ENCODE data around the gene TTC21A. TPM values are rescaled to one million over a fixed set of nuclear protein-coding genes. Genes with fewer than 3 reads are reported as not detected.
A peak's percentile ranks its signal among the peaks of the same experiment; 100 is the strongest.

TTC21A gene
- total RNA-seq, 1 donor from 2014 or later, result 2.8 TPM

DNA sequence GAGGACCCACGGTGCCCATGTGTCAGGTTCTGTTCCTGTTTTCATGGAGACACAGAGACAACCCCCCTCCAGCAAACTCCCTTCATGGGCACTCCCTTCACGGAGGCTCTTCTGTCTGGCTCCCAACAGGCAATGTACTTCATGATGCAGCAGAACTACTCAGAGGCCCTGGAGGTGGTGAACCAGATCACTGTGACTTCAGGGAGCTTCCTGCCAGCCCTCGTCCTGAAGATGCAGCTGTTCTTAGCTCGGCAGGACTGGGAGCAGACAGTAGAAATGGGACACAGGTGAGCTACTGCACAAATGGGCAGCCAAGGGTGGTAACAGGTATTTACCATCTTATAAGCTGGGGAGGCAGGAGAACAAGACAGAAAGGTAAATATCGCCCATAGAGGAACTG lies 7.0 kb downstream of the TTC21A start:
- DNase-seq, result no peak

- no peak for DNase-seq
Observed at GRCh38 chr3:39115870-39116269, 8.4 kb downstream of the TTC21A start.

DNA sequence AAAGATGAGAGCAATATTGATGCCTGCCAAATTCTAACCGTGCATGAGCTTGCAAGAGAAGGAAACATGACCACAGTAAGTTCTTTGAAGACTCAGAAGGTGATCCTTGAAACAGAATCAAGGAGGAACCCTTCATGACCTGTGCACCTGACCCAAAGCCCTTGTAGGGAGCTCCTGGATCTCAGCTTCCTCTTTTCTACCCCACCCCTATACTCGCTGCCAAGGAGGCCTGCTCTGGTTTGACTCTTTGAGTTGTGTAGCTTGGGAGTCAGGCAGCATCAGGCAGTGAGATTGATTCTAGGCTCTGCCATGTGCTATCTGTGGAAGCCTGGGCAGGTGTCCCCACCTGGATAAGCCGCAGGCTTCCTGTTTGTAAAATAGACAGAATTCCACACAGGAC lies 10.6 kb downstream of the TTC21A start:
- DNase-seq, result no peak

DNA sequence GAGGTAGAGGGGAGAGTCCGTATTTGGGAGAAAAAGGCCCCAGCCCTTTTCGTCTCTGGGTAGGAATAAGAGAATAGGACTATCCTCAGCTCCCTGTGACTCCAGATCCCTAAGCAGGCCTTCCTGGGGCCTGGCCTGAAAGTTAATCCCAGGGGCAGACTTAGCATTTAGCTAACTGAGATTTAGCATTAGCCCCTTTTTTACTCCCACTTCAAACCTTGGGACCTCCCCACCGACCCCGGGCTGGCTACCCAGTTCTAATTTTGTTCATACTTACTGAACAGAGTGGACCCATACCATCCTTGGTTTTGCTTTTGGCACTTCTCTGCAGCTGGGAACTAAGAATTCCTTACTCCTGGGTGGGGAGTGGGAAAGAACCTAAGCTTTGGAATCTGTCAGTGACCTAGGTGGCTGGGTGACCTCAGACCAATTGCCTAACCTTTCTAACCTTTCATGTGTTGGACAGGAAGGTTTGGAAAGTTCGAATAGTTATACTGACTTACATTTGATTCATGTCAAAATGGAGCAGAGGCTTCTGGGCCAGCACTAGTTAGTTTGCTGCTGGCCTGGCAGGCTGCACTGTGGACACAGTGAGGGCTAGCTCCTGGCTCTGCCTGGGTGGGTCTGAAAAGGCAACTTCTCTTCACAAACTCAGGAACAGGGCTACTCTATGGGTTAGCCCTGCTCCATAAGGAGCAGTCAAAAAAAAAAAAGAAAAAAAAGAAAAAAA lies 11.6 kb downstream of the TTC21A start:
- DNase-seq, result no peak

- DNase-seq, result no peak
Observed at GRCh38 chr3:39121621-39122020, 14.1 kb downstream of the TTC21A start.

DNA sequence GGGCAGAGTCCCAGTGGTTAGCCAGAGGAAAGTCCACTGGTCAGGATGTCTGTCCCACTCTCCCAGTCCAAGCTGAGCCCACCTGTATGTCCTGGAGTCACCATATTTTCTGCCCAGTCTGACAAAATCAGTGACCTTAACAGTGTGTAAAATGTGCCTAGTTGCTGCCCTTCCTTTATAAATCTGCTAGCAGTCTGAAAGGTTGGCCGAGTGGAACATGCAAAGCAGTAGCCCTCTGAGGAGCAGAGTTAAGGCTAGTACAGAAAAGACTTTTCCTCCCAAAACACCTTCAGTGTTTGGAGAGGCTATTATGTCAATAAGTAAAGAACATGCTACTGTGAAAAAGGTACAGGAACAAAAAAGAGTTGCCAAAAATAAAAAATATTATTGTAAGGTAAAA lies 15.3 kb downstream of the TTC21A start:
- DNase-seq, result no peak

- peak; percentile 20 for DNase-seq
Observed at GRCh38 chr3:39124876-39125840, 17.7 kb downstream of the TTC21A start.

GRCh38 chr3:39125841-39126500 lies 18.5 kb downstream of the TTC21A start:
- DNase-seq, result peak; percentile 16

GRCh38 chr3:39126532-39127071 lies 19.1 kb downstream of the TTC21A start:
- DNase-seq, result peak; percentile 75

DNA sequence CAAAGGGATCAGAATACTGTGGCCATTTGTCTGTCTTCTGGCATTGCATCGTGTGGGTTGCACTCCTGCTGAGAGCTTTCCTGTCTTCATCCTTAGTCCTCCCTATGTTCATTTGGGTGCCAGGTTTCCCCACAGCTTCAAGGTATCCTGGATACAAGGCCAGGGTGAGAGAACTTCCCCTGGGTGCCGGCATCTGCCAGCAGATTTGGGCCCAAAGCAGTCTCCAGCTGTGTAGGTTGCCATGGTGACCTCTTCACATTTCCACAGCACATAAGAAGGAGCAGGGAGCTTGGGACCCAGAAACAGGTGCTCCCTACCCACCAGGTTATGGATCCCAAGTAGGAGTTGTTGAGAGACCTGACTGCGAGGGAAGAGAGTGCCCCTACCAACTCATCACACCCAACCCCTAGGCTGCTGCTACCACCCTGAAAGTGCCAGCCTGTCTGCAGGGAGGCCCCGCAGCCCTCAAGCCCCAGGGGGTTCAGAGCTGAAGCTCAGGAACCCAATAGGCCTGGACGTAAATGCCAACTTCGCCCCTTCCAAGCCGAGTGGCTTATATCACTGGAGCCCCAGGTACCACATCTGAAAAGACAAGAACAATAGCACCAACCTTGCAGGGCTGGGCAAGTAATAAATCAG lies 19.9 kb downstream of the TTC21A start:
- no peak for DNase-seq

DNA sequence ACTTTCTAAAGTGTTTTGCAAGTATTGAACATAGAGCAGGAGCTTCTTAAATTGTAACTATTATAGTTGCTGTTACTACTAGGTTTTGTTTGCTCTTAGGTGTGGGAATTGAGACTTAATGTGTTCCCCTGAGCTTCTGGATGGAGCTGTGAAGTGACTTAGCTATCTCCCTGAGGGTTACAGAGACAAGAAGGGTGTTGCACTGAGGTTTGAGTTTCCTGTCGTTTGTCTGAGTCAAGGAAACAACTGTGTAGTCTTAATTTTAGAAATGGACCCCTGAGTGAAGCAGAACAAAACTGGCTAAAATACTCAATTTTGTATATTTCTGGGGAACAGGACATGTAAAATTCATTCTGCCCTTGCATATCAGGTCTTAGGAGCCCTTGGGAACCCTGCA lies 20.4 kb downstream of the TTC21A start:
- DNase-seq, result no peak

DNA sequence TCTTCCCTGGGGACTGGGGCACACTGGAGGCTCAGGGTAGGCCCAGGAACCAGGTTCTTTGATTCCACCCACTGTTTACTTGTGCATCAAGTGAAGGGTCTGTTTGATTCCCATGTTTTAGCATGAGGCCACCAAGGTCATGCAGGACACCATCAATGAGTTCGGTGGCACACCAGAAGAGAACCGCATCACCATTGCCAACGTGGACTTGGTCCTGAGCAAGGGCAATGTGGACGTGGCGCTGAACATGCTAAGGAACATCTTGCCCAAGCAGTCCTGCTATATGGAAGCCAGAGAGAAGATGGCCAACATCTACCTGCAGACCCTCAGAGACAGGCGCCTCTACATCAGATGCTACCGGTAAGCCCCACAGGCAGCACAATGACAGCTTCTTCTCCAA lies 21.5 kb downstream of the TTC21A start:
- no peak for DNase-seq

- no peak for DNase-seq
Observed at GRCh38 chr3:39130026-39130425, 22.5 kb downstream of the TTC21A start.

DNA sequence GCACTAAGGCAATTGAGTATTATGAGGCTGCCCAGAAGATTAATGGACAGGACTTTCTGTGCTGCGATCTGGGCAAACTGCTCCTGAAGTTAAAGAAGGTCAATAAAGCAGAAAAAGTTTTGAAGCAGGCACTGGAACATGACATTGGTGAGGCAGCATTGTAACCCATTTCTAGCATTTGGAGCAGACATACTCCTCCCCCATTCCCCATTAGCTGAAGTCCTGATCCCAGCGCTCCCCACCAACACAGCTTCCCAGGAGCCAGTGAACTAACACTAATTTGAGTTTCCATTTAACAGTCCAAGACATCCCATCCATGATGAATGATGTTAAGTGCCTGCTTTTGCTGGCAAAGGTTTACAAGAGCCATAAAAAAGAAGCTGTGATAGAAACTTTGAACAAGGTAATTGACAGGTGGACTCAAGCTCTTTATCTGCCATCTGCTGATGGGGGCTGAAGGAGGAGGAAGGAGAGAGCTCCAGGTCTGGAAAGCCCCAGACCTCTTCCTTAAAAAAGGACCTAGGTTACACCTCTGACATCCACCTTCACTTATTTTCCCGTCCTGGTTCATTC lies 23.3 kb downstream of the TTC21A start:
- no peak for DNase-seq

GRCh38 chr3:39132096-39133092 lies 24.9 kb downstream of the TTC21A start:
- DNase-seq, result no peak

GRCh38 chr3:39133093-39133490 lies 25.6 kb downstream of the TTC21A start:
- DNase-seq, result no peak

GRCh38 chr3:39133822-39134221 lies 26.3 kb downstream of the TTC21A start:
- DNase-seq, result no peak

DNA sequence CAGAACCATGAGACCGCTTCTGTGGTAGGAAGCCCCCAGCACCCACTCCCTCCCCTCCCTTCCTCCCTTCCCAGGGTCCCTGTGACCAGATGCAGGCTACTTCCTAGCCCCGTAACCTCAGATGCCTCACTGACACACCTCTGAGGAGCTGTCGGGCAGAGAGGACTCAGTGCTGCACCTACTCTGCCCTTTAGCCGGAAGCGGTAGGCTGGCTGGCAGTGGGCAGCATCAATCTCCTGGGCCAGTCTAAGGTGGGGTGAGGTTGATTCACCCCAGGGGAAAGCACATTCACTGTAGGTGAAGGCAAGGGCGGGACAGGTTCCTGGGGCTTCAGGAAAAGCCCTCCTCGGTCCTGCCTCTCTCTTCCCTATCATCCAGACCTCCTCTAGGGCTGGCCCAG lies 26.8 kb downstream of the TTC21A start:
- DNase-seq, result no peak

DNA sequence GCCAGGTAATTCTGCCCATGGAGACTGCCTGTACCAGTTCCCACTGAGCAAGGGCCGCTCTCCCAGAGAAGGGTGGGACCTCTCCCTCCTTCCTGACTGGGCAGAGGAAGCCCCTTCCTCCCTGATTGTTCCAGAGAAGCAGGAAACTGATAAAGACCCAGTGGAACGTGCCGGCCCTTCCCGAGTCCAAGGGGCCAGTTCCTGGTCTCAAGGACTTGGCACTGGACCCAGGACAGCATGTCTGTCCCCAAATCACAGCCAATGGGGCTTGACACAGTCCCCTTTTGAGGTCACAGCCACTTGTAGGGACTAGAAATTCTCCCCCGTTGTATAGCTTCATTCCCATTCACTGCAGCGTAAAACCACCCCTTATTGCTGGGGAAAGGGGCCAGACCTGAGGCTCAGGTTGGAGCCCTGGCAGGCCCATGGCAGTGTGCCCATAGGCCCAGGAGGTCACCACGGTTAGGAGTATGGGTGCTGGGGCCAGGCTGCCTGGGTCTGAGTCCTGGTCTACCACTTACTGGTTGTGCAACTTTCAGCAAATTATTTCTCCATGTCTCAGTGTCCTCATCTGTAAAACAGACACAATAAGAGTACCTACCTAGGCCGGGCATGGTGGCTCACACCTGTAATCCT lies 27.8 kb downstream of the TTC21A start:
- DNase-seq, result no peak
